ENCODE data around the gene PYDC1. TPM values are rescaled to one million over a fixed set of nuclear protein-coding genes. Genes with fewer than 3 reads are reported as not detected.

The PYDC1 gene
- total RNA-seq, 1 donor from 2014 or later: not detected

DNA sequence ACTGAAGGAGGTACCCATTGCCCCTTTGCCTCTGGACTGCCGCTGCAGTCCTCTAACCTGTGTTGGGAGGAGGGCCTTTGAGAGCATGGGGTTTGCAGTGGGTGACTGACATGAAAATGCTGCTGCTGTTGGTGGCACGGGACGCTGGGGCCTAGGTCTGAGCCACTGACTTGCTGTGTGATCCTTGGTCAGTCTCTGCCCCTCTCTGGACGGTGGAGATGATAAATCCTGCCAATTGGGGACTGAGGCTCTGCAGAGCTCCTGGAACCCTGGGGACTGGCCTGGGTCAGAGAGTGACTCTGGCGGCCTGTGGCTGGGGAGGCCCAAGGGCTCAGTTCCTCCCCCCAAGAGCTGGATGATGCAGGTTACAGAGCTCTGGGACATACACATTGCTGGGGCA, 6.1 kb upstream of the PYDC1 start:
- Mint-ChIP-seq H3K4me1 (peaks cover under 1% of the 10 kb centered on the region), H3K27me3 (peaks cover 15% of the 10 kb centered on the region), H3K4me3 (no peak overlapping the region), H3K27ac (no peak overlapping the region), H3K9me3 (no peaks in the 10 kb centered on the region), H3K36me3 (ENCODE audit: low read depth) (no peaks in the 10 kb centered on the region)
- ChIA-PET POLR2A (no interaction called here), CTCF (no interaction called here)
- TF ChIP-seq, protein P1, sequence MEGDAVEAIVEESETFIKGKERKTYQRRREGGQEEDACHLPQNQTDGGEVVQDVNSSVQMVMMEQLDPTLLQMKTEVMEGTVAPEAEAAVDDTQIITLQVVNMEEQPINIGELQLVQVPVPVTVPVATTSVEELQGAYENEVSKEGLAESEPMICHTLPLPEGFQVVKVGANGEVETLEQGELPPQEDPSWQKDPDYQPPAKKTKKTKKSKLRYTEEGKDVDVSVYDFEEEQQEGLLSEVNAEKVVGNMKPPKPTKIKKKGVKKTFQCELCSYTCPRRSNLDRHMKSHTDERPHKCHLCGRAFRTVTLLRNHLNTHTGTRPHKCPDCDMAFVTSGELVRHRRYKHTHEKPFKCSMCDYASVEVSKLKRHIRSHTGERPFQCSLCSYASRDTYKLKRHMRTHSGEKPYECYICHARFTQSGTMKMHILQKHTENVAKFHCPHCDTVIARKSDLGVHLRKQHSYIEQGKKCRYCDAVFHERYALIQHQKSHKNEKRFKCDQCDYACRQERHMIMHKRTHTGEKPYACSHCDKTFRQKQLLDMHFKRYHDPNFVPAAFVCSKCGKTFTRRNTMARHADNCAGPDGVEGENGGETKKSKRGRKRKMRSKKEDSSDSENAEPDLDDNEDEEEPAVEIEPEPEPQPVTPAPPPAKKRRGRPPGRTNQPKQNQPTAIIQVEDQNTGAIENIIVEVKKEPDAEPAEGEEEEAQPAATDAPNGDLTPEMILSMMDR (IDR thresholded peaks at IDR 0.05): no peak
- intact Hi-C loops (cut with micrococcal nuclease): no loop called here
- ATAC-seq (ENCODE audit: low read depth) (no peak), DNase-seq (no peak)

DNA sequence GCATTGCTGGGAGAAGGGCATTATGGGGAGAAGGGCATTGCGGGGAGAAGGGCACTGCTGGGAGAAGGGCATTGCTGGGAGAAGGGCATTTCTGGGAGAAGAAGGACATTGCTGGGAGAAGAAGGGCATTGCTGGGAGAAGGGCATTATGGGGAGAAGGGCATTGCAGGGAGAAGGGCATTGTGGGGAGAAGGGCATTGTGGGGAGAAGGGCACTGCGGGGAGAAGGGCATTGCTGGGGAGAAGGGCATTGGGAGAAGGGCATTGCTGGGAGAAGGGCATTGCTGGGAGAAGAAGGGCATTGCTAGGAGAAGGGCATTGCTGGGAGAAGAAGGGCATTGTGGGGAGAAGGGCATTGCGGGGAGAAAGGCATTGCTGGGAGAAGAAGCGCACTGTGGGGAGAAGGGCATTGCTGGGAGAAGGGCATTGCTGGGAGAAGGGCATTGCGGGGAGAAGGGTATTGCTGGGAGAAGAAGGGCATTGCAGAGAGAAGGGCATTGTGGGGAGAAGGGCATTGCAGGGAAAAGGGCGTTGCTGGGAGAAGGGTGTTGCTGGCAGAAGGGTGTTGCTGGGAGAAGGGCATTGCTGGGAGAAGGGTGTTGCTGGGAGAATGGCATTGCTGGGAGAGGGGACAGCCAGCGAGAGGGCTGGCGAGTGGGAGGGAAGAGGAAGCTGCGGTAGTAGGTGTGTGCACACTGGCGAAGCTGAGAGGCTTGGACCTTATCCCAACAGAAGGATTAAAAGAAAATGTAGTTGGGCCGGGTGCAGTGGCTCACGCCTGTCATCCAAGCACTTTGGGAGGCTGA, 4.6 kb upstream of the PYDC1 start:
- DNase-seq (no peak), ATAC-seq (ENCODE audit: low read depth) (no peak)
- TF ChIP-seq, protein P1 (IDR thresholded peaks at IDR 0.05): no peak
- no peaks in the 10 kb centered on the region for H3K9me3 Mint-ChIP-seq
- ChIA-PET POLR2A (interaction anchor here (0.6 kb wide), 1 partner anchor 36 kb away, joined by 4 read pairs; no protein-coding TSS in a partner anchor), CTCF (no interaction called here)
- H3K4me1 Mint-ChIP-seq: peaks cover 16% of the 10 kb centered on the region
- peaks cover 25% of the 10 kb centered on the region for H3K27me3 Mint-ChIP-seq
- H3K36me3 Mint-ChIP-seq (ENCODE audit: low read depth): no peaks in the 10 kb centered on the region
- H3K27ac Mint-ChIP-seq: no peak overlapping the region
- intact Hi-C loops (cut with micrococcal nuclease): no loop called here
- H3K4me3 Mint-ChIP-seq: no peak overlapping the region

DNA sequence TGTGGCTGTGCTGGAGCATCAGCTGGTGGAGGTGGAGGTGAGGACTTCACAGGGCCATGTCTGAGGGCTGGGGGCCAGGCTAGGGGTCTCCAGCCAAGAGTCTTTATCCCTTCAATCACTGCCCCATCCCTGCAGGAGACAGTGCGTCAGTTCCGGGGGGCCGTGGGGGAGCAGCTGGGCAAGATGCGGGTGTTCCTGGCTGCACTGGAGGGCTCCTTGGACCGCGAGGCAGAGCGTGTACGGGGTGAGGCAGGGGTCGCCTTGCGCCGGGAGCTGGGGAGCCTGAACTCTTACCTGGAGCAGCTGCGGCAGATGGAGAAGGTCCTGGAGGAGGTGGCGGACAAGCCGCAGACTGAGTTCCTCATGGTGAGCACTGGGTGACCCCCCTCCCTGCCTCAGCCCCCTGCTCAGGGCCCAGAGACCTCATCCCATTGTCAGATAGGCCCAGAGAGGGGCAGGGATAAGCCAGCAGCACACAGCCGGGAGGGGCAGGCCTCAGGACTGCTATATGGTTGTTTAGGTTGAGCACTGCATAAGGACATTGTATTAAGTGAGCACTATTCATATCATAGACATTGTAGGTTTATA, 2.3 kb upstream of the PYDC1 start:
- peaks cover 31% of the 10 kb centered on the region for H3K27me3 Mint-ChIP-seq
- TF ChIP-seq, protein P1 (IDR thresholded peaks at IDR 0.05): no peak
- ChIA-PET CTCF (no interaction called here), POLR2A (interaction anchor here (0.6 kb wide), 1 partner anchor 223 kb away, joined by 5 read pairs; no protein-coding TSS in a partner anchor)
- H3K36me3 Mint-ChIP-seq (ENCODE audit: low read depth): no peaks in the 10 kb centered on the region
- H3K9me3 Mint-ChIP-seq: no peaks in the 10 kb centered on the region
- ATAC-seq (ENCODE audit: low read depth): no peak
- H3K4me3 Mint-ChIP-seq: no peak overlapping the region
- DNase-seq: no peak
- H3K27ac Mint-ChIP-seq: no peak overlapping the region
- H3K4me1 Mint-ChIP-seq: peaks cover 31% of the 10 kb centered on the region
- intact Hi-C loops (cut with micrococcal nuclease): loop anchor here (5.0 kb wide), 1 partner anchor 38 kb away; the partner anchor contains the start of gene ITGAM

DNA sequence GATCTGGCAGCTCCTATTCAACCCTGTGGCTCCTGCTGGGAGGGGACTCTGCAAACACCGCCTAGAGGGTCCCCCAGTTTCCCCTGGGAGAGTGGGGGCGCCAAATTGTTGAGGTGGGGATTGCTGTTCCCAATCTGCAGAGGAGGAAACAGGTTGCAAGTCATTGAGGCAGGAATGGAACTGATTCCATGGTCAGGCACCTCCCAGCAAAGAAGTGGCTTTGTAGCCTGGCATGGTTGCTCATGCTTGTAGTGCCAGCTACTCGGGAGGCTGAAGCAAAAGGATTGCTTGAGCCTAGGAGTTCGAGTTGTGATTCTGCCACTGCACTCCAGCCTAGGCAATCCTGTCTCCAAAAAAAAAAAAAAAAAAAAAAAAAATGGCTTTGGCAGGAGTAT, 198 bp upstream of the PYDC1 start:
- peaks cover 43% of the 10 kb centered on the region for H3K4me1 Mint-ChIP-seq
- H3K27me3 Mint-ChIP-seq: peaks cover 31% of the 10 kb centered on the region
- DNase-seq: no peak
- ChIA-PET POLR2A (interaction anchor here (0.5 to 5.1 kb wide), 10 partner anchors 15 to 608 kb away, joined by 3 to 34 read pairs (median 4); partner anchors contain the start of genes FUS, KAT8 and PYCARD), CTCF (interaction anchor here (0.8 to 1.1 kb wide), 5 partner anchors 12 to 226 kb away, joined by 3 to 5 read pairs (median 3); partner anchors contain the start of gene ZNF843)
- peak overlapping the region; percentile 83 for H3K4me3 Mint-ChIP-seq
- H3K27ac Mint-ChIP-seq: no peak overlapping the region
- H3K9me3 Mint-ChIP-seq: no peaks in the 10 kb centered on the region
- ATAC-seq (ENCODE audit: low read depth): no peak
- H3K36me3 Mint-ChIP-seq (ENCODE audit: low read depth): no peaks in the 10 kb centered on the region
- intact Hi-C loops (cut with micrococcal nuclease): loop anchor here (5.0 kb wide), 1 partner anchor 40 kb away; the partner anchor contains the start of gene ITGAM
- TF ChIP-seq, protein P1 (IDR thresholded peaks at IDR 0.05): no peak
